ENCODE measurements around the gene CSTF3. TPM values are rescaled to one million over a fixed set of nuclear protein-coding genes. Genes with fewer than 3 reads are reported as not detected.

CSTF3 gene
- total and polyA plus RNA-seq, 9 of the 15 experiments (the other 6 are each of a cell fraction or from before 2014, with no cell fraction given), result 37.0 to 111 (median 61.0) TPM

GRCh38 chr11:33039274-33040032 is 121.8 kb downstream of the CSTF3 start, which contains the start of gene TCP11L1 (continued):
- TF ChIP-seq PATZ1 (CRISPR knock-in tag; IDR thresholded peaks at IDR 0.05; ENCODE audit: borderline replicate concordance) (no peak), XRCC5 (IDR thresholded peaks at IDR 0.05; ENCODE audit: low read depth, low read length) (peak; percentile 83; the same call in 1 of the 2 replicates), TOE1 (IDR thresholded peaks at IDR 0.05; ENCODE audit: borderline replicate concordance) (no peak), TOE1 (CRISPR knock-in tag; IDR thresholded peaks at IDR 0.05; ENCODE audit: borderline replicate concordance, low read depth) (no peak), ZBTB40 (IDR thresholded peaks at IDR 0.05) (0 out of 2 replicates have a peak, but pooled peaks have one; percentile 47), ZBTB40 (CRISPR knock-in tag; IDR thresholded peaks at IDR 0.05) (no peak), ZNF217 (CRISPR knock-in tag; IDR thresholded peaks at IDR 0.05) (no peak), ARID3B (CRISPR knock-in tag; IDR thresholded peaks at IDR 0.05; ENCODE audit: borderline replicate concordance) (no peak), CGGBP1 (CRISPR knock-in tag; IDR thresholded peaks at IDR 0.05) (no peak), GABPB1 (CRISPR knock-in tag; IDR thresholded peaks at IDR 0.05) (peak; percentile 79), SMC3 (conservative IDR thresholded peaks at IDR 0.05; ENCODE audit: insufficient read depth, low read depth, low read length) (no peak)
